HG03103 (cell line): ENCODE measurements around the gene LRIT3.
A peak's percentile ranks its signal among the peaks of the same experiment; 100 is the strongest.

Source experiments
- ATAC-seq: cut with Tn5 transposase; IDR thresholded peaks from one replicate; pipeline ENCODE4 v1.9.1; 2021; ENCODE audit warnings: low read depth; ENCODE audit not compliant: unreplicated experiment

The LRIT3 gene, protein sequence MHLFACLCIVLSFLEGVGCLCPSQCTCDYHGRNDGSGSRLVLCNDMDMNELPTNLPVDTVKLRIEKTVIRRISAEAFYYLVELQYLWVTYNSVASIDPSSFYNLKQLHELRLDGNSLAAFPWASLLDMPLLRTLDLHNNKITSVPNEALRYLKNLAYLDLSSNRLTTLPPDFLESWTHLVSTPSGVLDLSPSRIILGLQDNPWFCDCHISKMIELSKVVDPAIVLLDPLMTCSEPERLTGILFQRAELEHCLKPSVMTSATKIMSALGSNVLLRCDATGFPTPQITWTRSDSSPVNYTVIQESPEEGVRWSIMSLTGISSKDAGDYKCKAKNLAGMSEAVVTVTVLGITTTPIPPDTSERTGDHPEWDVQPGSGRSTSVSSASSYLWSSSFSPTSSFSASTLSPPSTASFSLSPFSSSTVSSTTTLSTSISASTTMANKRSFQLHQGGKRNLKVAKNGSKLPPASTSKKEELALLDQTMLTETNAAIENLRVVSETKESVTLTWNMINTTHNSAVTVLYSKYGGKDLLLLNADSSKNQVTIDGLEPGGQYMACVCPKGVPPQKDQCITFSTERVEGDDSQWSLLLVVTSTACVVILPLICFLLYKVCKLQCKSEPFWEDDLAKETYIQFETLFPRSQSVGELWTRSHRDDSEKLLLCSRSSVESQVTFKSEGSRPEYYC

DNA sequence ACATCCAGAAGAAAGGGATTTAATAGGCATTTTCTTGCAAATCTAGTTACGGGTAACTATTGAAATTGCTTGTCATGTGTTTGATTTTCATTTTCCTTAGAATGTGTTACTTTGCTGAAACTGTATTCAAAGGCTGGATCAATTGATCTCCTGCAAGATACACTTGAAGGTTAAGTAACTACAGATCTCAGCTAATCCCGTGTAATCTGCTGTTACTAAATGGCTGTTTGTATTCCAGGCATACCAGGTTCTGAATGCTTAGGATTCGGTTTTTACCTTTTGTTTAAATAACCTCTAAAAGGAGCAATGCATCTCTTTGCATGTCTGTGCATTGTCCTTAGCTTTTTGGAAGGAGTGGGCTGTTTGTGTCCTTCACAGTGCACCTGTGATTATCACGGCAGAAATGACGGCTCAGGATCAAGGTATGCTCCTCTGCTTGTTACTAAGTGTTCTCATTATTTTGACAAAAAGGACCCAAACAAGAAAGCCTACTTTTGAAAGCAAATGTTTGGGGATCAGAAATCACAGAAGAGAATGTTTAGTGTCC is at the start of gene LRIT3:
Gene LRIT3 (plus strand): TSS at position 212 of the 547 bp plus-strand sequence. CDS start 95 bp downstream, at position 307.
- ATAC-seq: no peak

DNA sequence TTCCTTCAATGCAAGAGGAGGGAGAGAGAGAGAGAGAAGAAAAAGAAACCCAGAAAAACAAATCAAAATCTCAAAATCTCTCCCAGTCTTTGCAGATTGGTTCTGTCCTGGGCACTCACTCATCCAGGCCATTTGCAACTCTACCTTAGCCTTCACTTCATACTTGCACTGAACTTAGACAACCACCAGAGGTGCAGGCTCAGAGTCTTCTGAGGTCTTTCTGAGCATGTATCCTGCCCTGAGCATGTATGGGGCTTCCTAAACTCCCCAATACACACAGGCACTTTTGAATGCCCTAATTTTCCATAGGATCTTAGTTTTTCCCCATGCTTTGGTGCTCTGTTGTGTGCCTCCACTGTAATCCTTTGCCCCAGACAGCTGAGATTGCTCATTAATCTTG is 49.0 kb upstream of the LRIT3 start:
- no peak for ATAC-seq

GRCh38 chr4:109801099-109801789 is 46.7 kb upstream of the LRIT3 start:
- no peak for ATAC-seq

- ATAC-seq: no peak
Observed at GRCh38 chr4:109801895-109802319, 46.0 kb upstream of the LRIT3 start, which contains the start of gene CFI. TSS of gene CFI (minus strand) at chr4:109801999. CDS start at chr4:109801971, 28 bp downstream.

DNA sequence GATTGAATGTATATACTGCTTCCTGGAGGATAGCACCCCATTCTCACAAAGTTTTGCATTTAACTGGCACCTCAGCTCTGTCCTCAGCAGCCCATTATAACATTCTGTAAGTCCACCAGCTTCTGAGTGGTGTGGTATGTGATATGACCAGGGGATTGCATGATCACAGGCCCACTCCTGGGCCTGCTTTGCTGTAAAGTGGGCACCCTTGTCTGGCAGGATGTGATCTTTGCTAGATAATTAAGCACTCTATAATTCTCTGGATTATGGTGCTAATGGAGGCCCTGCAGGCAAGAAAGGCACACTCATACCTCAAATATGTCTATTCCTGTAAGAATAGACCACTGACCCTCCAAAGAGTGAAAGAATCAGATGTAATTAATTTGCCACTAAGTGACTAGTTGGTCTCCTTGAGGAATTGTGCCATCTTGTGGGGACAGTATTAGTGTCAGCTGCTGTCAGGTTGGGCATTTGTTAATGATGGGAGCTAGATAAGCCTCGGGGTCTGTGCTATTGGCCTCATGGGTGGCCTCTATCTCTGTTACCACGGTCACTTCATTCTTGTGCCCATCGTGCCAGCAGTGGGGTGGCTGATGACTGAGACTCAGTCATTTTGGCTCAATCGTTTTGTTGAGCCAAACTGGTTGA is 43.9 kb upstream of the LRIT3 start:
- ATAC-seq: no peak

DNA sequence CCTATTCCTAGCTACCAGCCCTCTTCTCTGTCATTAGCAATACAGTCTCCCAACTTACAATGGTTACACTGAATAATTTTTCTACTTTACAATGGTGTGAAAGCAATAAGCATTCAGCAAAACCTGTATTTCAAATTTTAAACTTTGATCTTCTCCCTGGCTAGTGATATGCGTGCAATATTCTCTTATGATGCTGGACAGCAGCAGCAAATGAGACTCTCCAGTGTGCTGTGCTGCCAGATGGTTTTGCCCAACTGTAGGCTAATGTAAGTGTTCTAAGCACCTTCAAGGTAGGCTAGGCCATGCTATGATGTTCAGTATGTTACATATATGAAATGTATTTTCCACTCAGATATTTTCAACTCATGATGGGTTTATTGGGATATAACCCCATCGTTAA is 38.3 kb upstream of the LRIT3 start:
- no peak for ATAC-seq

DNA sequence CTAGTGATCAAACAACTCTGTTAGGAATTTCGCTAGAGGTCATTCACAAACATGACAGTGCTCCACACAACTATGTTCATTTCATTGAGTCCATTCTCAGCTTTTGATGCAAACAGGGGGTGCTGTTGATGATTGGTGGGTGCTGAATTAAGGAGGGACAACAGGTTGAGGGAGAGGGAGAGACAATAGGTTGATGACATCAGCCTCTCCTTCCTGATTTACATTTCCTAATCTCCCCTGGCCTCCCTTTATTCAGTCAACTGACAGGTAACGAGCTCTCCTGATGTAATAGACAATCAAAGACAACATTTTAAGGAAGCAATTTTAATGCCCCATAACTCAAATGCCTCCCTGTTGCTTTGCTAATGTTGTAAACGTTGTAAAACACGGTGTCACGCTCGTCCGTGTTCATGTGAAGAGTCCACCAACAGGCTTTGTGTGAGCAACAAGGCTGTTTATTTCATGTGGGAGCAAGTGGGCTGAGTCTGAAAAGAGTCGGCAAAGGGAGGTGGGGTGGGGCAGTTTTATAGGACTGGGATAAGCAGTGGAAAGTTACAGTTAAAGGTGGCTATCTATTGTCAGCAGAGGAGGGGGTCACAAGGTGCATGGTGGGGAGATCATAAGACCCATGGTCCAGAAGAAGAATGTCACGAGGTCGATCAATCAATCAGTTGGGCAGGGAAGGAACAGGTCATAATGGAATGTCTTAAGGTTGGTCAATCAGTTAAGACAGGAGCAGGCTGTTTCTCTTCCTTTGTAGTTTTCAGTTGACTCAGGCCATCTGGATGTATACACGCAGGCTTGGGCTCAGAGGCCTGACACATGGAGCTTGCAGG is 37.1 kb upstream of the LRIT3 start:
- no peak for ATAC-seq

DNA sequence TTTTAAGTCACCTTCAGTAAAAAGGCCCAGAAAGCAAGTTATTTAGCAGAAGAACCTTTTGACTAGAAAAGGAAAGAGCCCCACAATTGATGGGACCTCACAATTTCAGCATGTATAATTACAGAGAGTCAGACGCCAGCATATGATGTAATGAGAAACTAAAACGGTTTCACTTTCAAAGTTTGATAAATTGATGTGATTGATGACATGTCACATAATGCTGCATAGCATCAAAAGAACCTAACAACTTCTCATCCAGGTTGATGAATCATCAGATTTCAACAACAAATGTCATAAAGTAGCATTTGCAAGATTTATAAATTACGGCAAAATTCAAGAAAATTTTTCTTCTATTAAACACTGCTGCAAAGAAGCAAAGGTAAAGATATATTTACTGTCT is 36.2 kb upstream of the LRIT3 start:
- no peak for ATAC-seq

DNA sequence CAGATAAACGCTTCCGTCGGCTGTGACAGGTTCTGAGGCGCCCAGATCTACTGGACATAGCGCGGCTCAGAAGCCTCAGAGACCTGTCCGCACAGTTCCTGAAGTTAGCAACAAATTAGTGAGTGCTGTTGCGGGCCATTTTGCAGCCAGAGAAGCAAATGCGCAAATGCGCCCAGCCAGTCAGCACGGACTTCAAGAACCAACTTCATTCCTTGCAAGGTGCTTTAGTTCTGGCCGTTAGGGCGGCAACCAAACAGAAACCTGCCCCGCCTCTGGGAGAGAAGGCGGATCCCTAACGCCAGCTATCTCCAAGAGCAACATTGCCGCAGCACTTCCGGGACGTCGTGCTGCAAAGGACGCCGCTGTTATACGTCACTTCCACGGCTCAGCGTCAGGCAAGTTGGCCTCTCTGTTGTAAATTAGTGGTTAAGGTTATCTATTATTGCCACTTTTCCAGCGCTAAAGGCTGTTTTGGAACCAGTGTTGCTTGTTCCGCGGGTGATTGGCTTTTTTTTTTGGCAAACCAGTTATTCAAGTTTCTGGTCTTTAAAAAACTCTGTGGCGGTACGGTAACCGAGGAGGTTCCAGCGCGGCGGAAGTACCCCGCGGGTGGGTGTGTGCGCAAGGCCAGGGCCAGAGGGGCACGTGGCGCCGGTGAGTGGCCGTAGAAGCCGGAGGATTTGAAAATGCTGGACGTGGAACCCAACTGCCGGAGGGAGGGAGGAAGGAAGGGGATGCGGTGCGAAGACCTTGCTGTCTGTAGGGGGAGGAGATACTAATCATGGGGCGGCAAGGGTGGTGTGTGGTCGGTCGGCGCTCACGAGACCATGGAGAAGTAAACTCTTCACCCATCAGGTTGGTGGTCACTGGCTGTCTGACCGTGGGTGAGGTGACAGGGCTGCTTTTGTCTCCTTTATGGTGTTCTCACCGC is 32.5 kb upstream of the LRIT3 start, which contains the start of gene GAR1:
Gene GAR1 (plus strand): TSS at position 612 of the 931 bp plus-strand sequence. CDS start 403 bp downstream, outside the sequence.
- peak; percentile 99 for ATAC-seq

DNA sequence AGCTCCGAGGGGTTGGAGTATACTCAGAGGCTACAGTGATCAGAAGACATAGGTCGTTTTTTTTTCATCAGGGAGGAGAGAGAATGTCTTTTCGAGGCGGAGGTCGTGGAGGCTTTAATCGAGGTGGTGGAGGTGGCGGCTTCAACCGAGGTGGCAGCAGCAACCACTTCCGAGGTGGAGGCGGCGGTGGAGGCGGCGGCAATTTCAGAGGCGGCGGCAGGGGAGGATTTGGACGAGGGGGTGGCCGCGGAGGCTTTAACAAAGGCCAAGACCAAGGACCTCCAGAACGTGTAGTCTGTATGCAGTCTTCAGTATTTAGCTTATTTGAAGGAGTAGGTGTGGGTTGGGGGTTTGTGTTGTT is 31.8 kb upstream of the LRIT3 start:
- ATAC-seq: no peak

- ATAC-seq: no peak
Observed at GRCh38 chr4:109816894-109817293, 31.0 kb upstream of the LRIT3 start.

DNA sequence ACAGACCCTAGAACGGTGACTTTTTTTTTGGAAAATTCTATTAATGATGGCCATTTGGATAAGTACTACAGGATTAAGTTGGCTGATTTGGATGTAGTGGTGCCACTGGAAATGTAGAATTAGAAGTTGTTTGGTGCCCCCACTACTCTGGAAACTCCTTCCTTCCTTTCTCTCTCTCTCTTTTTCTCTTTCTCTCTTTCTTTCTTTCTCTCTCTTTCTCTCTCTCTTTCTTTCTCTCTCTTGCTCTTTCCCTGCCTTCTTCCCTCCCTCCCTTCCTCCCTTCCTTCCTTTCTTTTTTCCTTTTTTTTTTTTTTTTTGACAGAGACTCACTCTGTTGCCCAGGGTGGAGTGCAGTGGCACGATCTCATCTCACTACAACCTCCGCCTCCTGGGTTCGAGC is 29.6 kb upstream of the LRIT3 start:
- no peak for ATAC-seq

GRCh38 chr4:109820563-109820962 is 27.3 kb upstream of the LRIT3 start:
- no peak for ATAC-seq

DNA sequence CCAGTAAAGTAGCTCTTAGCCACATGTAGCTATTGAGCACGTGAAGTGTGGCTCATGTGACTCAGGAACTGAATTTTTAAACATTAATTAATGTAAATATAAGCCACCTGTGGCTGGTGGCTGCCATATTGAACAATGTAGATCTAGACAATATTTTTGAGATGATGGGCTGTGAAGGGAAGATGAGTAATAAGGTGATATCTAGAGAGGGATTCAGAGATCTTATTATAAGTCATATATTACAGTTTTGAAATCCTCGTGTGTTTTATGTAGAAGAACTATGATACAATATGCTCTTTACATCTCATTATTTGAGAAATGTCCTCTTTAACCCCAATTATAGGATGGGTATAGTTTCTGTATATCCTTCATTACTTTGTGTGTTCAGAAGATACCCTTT is 26.7 kb upstream of the LRIT3 start:
- no peak for ATAC-seq

DNA sequence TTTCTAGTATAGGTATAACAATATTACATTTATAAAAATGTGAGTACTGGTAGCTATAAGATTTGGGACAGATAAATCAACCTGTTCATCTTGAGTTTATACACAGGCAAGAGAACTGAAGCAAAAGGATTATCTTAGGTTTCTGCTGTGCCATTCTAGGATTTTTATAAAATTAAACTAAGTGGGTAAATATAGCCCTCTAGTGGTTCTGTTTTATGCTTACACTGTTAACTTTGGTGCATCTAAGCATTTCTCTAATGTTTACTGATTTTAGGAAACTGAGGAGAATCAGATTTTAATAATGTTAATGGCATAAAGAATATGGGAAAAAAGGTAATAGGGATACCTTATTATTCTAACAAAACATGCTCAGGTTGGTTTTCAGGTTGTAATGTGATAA is 21.2 kb upstream of the LRIT3 start:
- ATAC-seq: no peak

DNA sequence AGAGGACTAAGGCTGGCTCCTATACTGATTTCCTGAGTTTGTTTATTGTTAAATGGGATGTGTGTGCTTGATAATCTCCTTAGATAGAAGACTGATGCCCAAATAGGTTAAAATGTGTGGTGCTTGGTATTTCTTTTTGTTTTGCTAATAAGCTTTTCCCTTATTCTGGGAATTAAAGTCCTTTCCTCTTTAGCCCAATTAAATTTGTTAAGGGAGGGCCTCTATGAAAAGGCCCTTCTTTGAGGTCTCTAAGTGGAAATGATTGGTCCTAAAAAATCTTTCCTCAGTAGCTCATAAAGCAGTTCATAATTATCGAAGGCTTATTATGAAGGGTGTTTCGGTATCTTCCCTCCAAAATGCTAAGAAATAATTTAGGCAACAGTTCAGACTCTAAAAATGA is 20.2 kb upstream of the LRIT3 start, which contains the start of gene RRH:
Gene RRH (plus strand): TSS at position 301 of the 400 bp plus-strand sequence. CDS start 56 bp downstream, at position 357.
- no peak for ATAC-seq

DNA sequence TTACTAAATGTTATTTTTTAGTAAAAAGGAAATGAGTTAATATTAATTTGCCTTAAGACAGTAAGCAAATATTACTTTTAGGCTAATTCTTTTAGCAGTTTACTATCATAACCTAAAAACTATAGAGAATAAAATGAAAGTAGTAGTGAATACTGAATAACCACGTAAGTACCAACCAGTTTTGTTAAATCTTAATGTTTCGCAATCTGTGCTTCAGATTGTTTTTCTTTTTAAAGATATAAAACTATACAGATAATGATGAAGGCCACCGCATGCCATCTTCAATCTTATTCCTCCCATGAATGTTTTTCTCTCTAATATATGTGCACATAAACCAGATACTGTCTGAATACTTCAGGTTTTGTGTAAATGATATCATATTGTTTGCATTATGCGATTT is 14.2 kb upstream of the LRIT3 start:
- ATAC-seq: no peak

DNA sequence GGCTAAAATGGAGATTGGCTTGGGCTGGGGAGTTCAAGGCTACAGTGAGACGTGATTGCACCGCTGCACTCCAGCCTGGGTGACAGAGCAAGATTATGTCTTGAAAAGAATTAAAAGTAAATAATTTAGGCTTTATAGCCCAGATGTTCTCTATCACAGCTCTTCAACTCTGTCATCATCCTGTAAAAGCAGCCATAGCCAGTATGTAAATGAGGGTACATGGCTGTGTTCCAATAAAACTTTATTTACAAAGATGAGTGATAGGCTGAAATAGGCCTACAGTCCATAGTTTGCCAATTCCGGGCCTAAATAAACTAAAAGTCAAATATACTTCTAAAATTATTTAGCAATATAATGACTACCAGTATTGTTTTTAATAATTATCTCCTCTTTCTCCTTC is 10.9 kb upstream of the LRIT3 start:
- no peak for ATAC-seq
